Measurements from ENCODE around the gene BRD3. TPM values are rescaled to one million over a fixed set of nuclear protein-coding genes. Genes with fewer than 3 reads are reported as not detected.
A peak's percentile ranks its signal among the peaks of the same experiment; 100 is the strongest.

BRD3 gene
- total RNA-seq, 1 experiment from 2014 or later, result 61.6 TPM

DNA sequence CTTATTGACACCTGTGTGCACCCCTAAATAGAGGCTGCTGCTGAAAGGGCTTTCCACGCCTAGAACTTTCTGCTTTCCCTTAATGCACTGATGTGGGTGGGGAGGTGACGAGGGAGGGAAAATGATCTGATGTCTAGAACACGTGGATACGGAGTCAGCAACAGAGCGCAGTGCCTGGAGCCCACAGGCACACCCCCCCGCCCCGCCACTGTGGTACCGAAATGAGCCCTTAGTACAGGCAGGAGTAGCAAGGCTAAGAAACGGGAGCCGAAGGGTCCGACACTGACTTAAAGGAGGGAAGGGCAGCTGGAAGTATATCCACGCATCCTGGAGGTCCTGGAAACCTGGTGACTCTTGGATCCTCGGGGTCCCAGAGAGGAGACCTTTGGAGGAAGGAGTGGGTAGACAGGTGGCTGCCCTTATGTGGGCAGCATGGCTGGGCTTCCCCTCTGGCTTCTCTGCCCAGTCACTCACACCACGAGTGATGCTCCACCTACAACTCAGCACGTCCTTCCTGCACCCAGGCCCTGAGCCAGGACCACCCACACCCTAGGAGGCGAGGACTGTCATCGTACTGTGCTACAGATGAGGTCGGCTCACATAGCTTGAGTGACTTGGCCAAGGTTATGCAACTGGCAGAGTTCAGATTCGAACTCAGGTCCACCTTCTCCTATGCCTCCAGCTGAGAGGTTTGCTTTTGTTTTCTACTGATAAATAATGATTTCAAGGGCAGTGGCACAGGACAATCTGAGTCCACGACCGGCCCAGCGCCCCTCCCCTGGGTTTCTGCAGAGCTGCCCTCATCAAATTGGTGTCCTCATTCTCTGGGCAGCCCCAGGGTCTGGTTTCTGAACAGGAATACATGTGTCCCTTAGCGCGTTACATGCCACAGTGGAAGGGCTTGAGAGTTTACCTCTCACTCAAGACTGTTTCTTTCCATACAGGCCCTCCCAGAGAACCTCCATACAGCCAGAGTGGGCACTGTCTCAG is 71.0 kb downstream of the BRD3 start:
- no TSS peak for BruUV-seq (replicated peaks)
- no peaks in the 10 kb centered on the region for H3K9me3 ChIP-seq (ENCODE audit: low read depth, low read length, poor library complexity, severe bottlenecking)
- POLR2A ChIA-PET (ENCODE audit: low non-redundant PET), result no interaction called here
- no peaks in the 10 kb centered on the region for H3K27me3 ChIP-seq (replicated peaks; ENCODE audit: insufficient read depth, low read depth, low read length, poor library complexity)
- H3K36me3 ChIP-seq (ENCODE audit: insufficient read depth, low read length, poor library complexity, severe bottlenecking), result no peaks in the 10 kb centered on the region
- no peak overlapping the region for H3K4me3 ChIP-seq (ENCODE audit: low read depth, low read length, poor library complexity, severe bottlenecking)
- H3K4me1 ChIP-seq (ENCODE audit: insufficient read depth, low read length, poor library complexity, severe bottlenecking), result peaks cover 8% of the 10 kb centered on the region
- no peak overlapping the region for H3K27ac ChIP-seq (ENCODE audit: low read depth, low read length, poor library complexity, severe bottlenecking)
- CTCF ChIA-PET, result no interaction called here
- intact Hi-C loops (cut with micrococcal nuclease; ENCODE audit: unreplicated experiment), result no loop called here
- no peak for DNase-seq (ENCODE audit: low spot score)
- no peak for TF ChIP-seq EZH2 (IDR thresholded peaks at IDR 0.05; ENCODE audit: borderline replicate concordance, low read depth, low read length, poor library complexity, severe bottlenecking)
- TF ChIP-seq, protein P1, sequence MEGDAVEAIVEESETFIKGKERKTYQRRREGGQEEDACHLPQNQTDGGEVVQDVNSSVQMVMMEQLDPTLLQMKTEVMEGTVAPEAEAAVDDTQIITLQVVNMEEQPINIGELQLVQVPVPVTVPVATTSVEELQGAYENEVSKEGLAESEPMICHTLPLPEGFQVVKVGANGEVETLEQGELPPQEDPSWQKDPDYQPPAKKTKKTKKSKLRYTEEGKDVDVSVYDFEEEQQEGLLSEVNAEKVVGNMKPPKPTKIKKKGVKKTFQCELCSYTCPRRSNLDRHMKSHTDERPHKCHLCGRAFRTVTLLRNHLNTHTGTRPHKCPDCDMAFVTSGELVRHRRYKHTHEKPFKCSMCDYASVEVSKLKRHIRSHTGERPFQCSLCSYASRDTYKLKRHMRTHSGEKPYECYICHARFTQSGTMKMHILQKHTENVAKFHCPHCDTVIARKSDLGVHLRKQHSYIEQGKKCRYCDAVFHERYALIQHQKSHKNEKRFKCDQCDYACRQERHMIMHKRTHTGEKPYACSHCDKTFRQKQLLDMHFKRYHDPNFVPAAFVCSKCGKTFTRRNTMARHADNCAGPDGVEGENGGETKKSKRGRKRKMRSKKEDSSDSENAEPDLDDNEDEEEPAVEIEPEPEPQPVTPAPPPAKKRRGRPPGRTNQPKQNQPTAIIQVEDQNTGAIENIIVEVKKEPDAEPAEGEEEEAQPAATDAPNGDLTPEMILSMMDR (conservative IDR thresholded peaks at IDR 0.05; ENCODE audit: low read depth, low read length), result peak; percentile 29; the same call in 1 of the 2 replicates

DNA sequence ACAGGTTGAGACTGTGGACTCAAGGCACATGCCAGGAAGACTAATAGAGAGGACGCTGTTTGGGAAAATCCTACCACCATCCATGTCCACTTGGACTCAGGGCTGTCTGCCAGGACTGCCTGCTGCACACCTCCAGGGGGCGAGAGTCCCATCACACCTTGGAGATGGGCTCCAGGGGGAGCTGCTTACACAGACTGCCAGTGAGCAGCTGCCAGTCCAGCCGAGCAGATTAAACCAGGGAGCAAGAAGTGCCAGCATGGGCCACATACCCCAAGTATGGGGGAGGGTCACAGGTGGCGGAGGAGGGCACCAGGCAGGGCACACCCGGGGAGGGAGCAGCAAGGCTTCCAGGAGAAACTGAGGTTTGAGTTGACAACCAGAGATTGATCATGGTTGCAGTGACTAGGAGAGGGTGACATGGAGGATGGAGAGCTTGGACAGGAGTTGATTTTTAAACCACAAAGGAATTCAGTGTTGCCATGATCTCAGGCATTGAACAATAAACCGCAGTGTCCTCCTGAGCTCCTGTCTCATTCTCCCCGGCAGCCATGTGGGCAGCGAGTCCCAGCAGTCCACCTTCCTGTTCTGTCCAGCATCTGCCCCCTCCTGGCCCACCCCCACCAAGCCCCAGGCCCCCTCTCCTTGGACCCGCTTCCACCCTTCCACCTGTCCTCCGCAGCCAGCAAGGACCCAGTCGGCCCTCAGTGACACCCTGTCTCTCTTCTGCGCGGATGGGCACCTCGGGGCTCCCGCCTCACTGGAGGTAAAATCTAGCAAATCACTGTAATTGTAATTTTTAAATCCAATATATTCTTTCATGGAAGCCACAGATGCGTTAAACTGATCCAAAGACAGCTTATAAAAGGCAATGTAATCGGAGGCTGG is 72.6 kb downstream of the BRD3 start:
- ChIA-PET POLR2A (ENCODE audit: low non-redundant PET) (no interaction called here), CTCF (interaction anchor here (0.6 to 3.1 kb wide), 5 partner anchors 30 to 412 kb away, joined by 4 to 54 read pairs (median 6); no protein-coding TSS in a partner anchor)
- peak; percentile 37 for DNase-seq (ENCODE audit: low spot score)
- Histone ChIP-seq H3K4me1 (ENCODE audit: insufficient read depth, low read length, poor library complexity, severe bottlenecking) (peaks cover 16% of the 10 kb centered on the region), H3K4me3 (ENCODE audit: low read depth, low read length, poor library complexity, severe bottlenecking) (no peak overlapping the region), H3K27me3 (replicated peaks; ENCODE audit: insufficient read depth, low read depth, low read length, poor library complexity) (no peaks in the 10 kb centered on the region), H3K27ac (ENCODE audit: low read depth, low read length, poor library complexity, severe bottlenecking) (no peak overlapping the region), H3K36me3 (ENCODE audit: insufficient read depth, low read length, poor library complexity, severe bottlenecking) (no peaks in the 10 kb centered on the region), H3K9me3 (ENCODE audit: low read depth, low read length, poor library complexity, severe bottlenecking) (no peaks in the 10 kb centered on the region)
- intact Hi-C loops (cut with micrococcal nuclease; ENCODE audit: unreplicated experiment), result no loop called here
- no TSS peak for BruUV-seq (replicated peaks)
- no peak for TF ChIP-seq EZH2 (IDR thresholded peaks at IDR 0.05; ENCODE audit: borderline replicate concordance, low read depth, low read length, poor library complexity, severe bottlenecking)
- TF ChIP-seq, protein P1 (conservative IDR thresholded peaks at IDR 0.05; ENCODE audit: low read depth, low read length), result no peak; the same call in 1 of the 2 replicates

DNA sequence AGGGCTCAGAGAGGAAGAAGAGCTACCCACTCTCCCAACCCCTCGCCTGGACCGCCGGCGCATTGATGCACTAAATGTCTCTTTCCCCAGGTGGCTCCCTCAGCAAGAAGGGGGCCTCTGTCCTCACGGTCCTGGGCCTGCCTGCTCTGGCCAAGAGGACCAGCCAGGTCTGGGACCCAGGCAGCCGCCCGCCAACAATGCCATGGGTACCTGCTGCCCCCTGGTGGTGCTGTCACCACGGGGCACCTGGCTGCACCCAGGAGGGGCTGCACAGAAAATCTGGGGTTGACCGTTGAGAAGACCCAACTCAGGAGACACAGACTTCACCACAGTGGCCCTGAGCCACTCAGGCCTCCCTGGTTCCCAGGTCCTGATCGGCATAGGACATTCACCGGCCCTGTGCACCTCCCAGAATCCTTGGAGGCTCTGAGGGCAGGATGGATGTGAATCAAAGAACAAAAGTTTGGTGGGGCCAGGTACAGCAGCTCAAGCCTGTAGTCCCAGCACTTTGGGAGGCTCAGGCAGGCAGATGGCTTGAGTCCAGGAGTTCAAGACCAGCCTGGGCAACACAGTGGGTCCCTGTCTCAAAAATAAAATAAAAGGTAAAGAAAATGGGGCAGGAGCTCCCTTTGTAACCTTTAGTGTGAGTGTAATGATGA is 73.3 kb downstream of the BRD3 start:
- ChIA-PET POLR2A (ENCODE audit: low non-redundant PET) (no interaction called here), CTCF (interaction anchor here (0.6 to 3.1 kb wide), 8 partner anchors 15 to 268 kb away, joined by 3 to 54 read pairs (median 5); no protein-coding TSS in a partner anchor)
- peak; percentile 72 for DNase-seq (ENCODE audit: low spot score)
- TF ChIP-seq, protein P1 (conservative IDR thresholded peaks at IDR 0.05; ENCODE audit: low read depth, low read length), result peak; percentile 97
- TF ChIP-seq EZH2 (IDR thresholded peaks at IDR 0.05; ENCODE audit: borderline replicate concordance, low read depth, low read length, poor library complexity, severe bottlenecking), result no peak
- BruUV-seq (replicated peaks), result no TSS peak
- peaks cover 16% of the 10 kb centered on the region for H3K4me1 ChIP-seq (ENCODE audit: insufficient read depth, low read length, poor library complexity, severe bottlenecking)
- H3K27me3 ChIP-seq (replicated peaks; ENCODE audit: insufficient read depth, low read depth, low read length, poor library complexity), result no peaks in the 10 kb centered on the region
- H3K9me3 ChIP-seq (ENCODE audit: low read depth, low read length, poor library complexity, severe bottlenecking), result no peaks in the 10 kb centered on the region
- H3K27ac ChIP-seq (ENCODE audit: low read depth, low read length, poor library complexity, severe bottlenecking), result no peak overlapping the region
- intact Hi-C loops (cut with micrococcal nuclease; ENCODE audit: unreplicated experiment), result loop anchor here (1.0 kb wide), 1 partner anchor 212 kb away; no protein-coding TSS in a partner anchor
- no peaks in the 10 kb centered on the region for H3K36me3 ChIP-seq (ENCODE audit: insufficient read depth, low read length, poor library complexity, severe bottlenecking)
- no peak overlapping the region for H3K4me3 ChIP-seq (ENCODE audit: low read depth, low read length, poor library complexity, severe bottlenecking)

Measured in A673 (cell line).